NCI-H82 treated with DMSO at 0.1 percent for 48 hours (cell line): ENCODE results near the gene UNC50.

Experiments
- DNase-seq: peaks from one replicate; lab custom pipeline; 2025; ENCODE audit not compliant: unreplicated experiment; lab: John Stamatoyannopoulos, UW

The UNC50 gene

GRCh38 chr2:98608116-98608961, at the start of gene UNC50, which contains the start of gene COA5:
UNC50 (plus strand) TSS chr2:98608589; CDS start chr2:98609760, 1,171 bp downstream.
COA5 (minus strand) TSS chr2:98608512; CDS start chr2:98608405, 107 bp downstream.
- DNase-seq: peak; percentile 25

- no peak for DNase-seq
Observed at GRCh38 chr2:98558852-98559530, 49.4 kb upstream of the UNC50 start.

- no peak for DNase-seq
Observed at GRCh38 chr2:98559581-98559980, 48.8 kb upstream of the UNC50 start.

- no peak for DNase-seq
Observed at GRCh38 chr2:98560256-98560771, 48.1 kb upstream of the UNC50 start.

- DNase-seq: no peak
Observed at GRCh38 chr2:98561018-98561417, 47.4 kb upstream of the UNC50 start.

GRCh38 chr2:98561902-98562695, 46.3 kb upstream of the UNC50 start:
- DNase-seq: no peak

- DNase-seq: no peak
Observed at GRCh38 chr2:98563394-98563793, 45.0 kb upstream of the UNC50 start.

GRCh38 chr2:98564541-98565132, 43.8 kb upstream of the UNC50 start:
- DNase-seq: no peak

GRCh38 chr2:98565286-98565860, 43.0 kb upstream of the UNC50 start:
- no peak for DNase-seq

GRCh38 chr2:98565941-98566340, 42.4 kb upstream of the UNC50 start:
- DNase-seq: no peak

- DNase-seq: no peak
Observed at GRCh38 chr2:98568161-98568956, 40.0 kb upstream of the UNC50 start.

GRCh38 chr2:98569197-98569793, 39.1 kb upstream of the UNC50 start:
- DNase-seq: no peak

- DNase-seq: no peak
Observed at GRCh38 chr2:98569915-98570314, 38.5 kb upstream of the UNC50 start.

GRCh38 chr2:98570356-98570755, 38.0 kb upstream of the UNC50 start:
- DNase-seq: no peak

- DNase-seq: no peak
Observed at GRCh38 chr2:98571121-98571701, 37.2 kb upstream of the UNC50 start.

- DNase-seq: no peak
Observed at GRCh38 chr2:98571796-98572195, 36.6 kb upstream of the UNC50 start.

GRCh38 chr2:98572211-98572610, 36.2 kb upstream of the UNC50 start:
- no peak for DNase-seq

GRCh38 chr2:98572676-98573075, 35.7 kb upstream of the UNC50 start:
- no peak for DNase-seq

GRCh38 chr2:98573426-98573825, 35.0 kb upstream of the UNC50 start:
- no peak for DNase-seq
